Neural crest cell (in vitro differentiated cells): ENCODE measurements around the gene CHD9. TPM values are rescaled to one million over a fixed set of nuclear protein-coding genes. Genes with fewer than 3 reads are reported as not detected.

Source experiments
- DNase-seq: peaks from one replicate; pipeline ENCODE4 v3.0.0; 2021; ENCODE audit warnings: low read depth, mixed read lengths, low spot score
- H3K27ac Mint-ChIP-seq: one replicate; pipeline ENCODE4 v1.8.0; 2021; ENCODE audit warnings: mild to moderate bottlenecking, mixed read lengths; ENCODE audit not compliant: unreplicated experiment
- H3K27me3 Mint-ChIP-seq: 2 replicates; pipeline ENCODE4 v1.8.0; 2021; ENCODE audit warnings: low read depth, mild to moderate bottlenecking, mixed read lengths
- H3K36me3 Mint-ChIP-seq: 2 replicates; pipeline ENCODE4 v1.8.0; 2021; ENCODE audit warnings: low read depth, mild to moderate bottlenecking, mixed read lengths
- H3K4me1 Mint-ChIP-seq: 2 replicates; pipeline ENCODE4 v1.8.0; 2021; ENCODE audit warnings: mixed read lengths
- H3K4me3 Mint-ChIP-seq: one replicate; pipeline ENCODE4 v1.8.0; 2021; ENCODE audit warnings: mild to moderate bottlenecking, mixed read lengths
- H3K9me3 Mint-ChIP-seq: 2 replicates; pipeline ENCODE4 v1.8.0; 2021; ENCODE audit warnings: mixed read lengths
- CTCF ChIP-seq: fragments of 200-600 bp; sonication (generic); conservative IDR thresholded peaks from 2 replicates; pipeline ENCODE4 v1.5.0; 2021; ENCODE audit warnings: antibody characterized with exemption, mild to moderate bottlenecking
- total RNA-seq: library from RNA; stranded (reverse); gene quantifications from 2 replicates; pipeline ENCODE4 v1.2.1, GENCODE V29; 2021

CHD9 gene
- total RNA-seq, 1 donor from 2014 or later = 76.0 TPM

DNA sequence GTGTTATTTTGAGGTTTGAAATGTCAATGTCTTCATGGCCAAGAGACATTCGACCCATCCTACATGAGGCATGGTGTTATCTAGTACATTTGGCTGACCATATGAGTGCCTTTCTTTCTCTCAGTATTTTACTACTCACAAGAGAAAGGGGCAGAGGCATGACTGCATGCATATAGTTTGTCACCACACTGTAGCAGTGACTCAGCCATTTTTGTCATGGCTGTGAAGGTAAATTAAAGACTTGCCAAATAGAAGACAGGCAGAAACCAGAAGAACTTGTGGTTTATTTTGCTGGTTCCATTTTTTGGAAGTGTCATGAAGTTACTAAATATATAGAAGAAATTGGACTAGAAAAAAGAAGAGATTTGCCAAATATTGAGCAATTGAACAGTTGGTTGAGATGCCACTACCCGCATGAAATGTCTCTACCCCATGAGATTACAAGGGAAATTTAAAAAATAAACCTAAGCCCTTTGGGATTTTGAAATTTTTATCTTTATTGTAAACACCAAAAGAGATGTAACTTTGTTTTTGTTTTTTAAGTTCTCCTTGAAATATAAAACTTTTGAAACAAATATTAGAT lies 170.3 kb downstream of the CHD9 start:
- Mint-ChIP-seq H3K27me3 (no peaks in the 10 kb centered on the region), H3K9me3 (no peaks in the 10 kb centered on the region), H3K36me3 (peaks cover 8% of the 10 kb centered on the region), H3K4me3 (no peak overlapping the region), H3K27ac (no peak overlapping the region), H3K4me1 (no peaks in the 10 kb centered on the region)
- TF ChIP-seq CTCF = no peak
- DNase-seq = no peak

GRCh38 chr16:53232826-53233529 lies 178.2 kb downstream of the CHD9 start:
- no peak for DNase-seq
- no peak for TF ChIP-seq CTCF
- Mint-ChIP-seq H3K4me3 (no peak overlapping the region), H3K36me3 (peaks cover 27% of the 10 kb centered on the region), H3K27me3 (no peaks in the 10 kb centered on the region), H3K9me3 (no peaks in the 10 kb centered on the region), H3K4me1 (no peaks in the 10 kb centered on the region), H3K27ac (no peak overlapping the region)

GRCh38 chr16:53234836-53235235 lies 180.0 kb downstream of the CHD9 start:
- peaks cover 30% of the 10 kb centered on the region for H3K36me3 Mint-ChIP-seq

GRCh38 chr16:53235851-53236250 lies 181.1 kb downstream of the CHD9 start:
- no peaks in the 10 kb centered on the region for H3K27me3 Mint-ChIP-seq
- H3K9me3 Mint-ChIP-seq = no peaks in the 10 kb centered on the region
- no peak for DNase-seq
- H3K27ac Mint-ChIP-seq = no peak overlapping the region
- H3K4me1 Mint-ChIP-seq = no peaks in the 10 kb centered on the region
- H3K4me3 Mint-ChIP-seq = no peak overlapping the region
- H3K36me3 Mint-ChIP-seq = peaks cover 23% of the 10 kb centered on the region
- no peak for TF ChIP-seq CTCF

More at GRCh38 chr16:53234836-53235235, 180.0 kb downstream of the CHD9 start:
- no peak overlapping the region for H3K4me3 Mint-ChIP-seq
- H3K27ac Mint-ChIP-seq = no peak overlapping the region
- H3K27me3 Mint-ChIP-seq = no peaks in the 10 kb centered on the region
- TF ChIP-seq CTCF = no peak
- DNase-seq = no peak
- no peaks in the 10 kb centered on the region for H3K9me3 Mint-ChIP-seq
- no peaks in the 10 kb centered on the region for H3K4me1 Mint-ChIP-seq

DNA sequence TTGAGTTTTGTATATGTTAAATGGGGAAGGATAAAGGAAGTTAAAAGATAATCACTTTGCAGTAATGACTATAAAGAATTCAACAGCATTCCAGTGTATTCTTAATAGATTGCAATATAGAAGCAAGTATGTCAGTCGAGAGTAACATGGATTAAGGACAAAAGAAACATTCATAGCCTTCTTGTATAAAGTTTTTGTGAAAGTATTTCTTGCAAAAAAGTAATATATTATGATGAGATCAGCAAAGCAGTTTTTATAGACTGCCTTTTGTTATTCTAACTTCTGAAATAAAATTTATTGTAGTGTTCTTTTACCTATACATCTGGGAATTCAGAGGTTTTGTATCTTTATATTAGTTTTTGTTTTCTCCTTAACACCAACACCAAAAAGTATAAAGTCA lies 194.5 kb downstream of the CHD9 start:
- Mint-ChIP-seq H3K36me3 (peaks cover 38% of the 10 kb centered on the region), H3K4me1 (no peaks in the 10 kb centered on the region), H3K27ac (no peak overlapping the region), H3K4me3 (no peak overlapping the region), H3K27me3 (no peaks in the 10 kb centered on the region), H3K9me3 (peaks cover 3% of the 10 kb centered on the region)
- no peak for DNase-seq
- TF ChIP-seq CTCF = no peak
